CD8-positive, alpha-beta memory T cell (primary cell): ENCODE measurements around the gene C4orf50. TPM values are rescaled to one million over a fixed set of nuclear protein-coding genes. Genes with fewer than 3 reads are reported as not detected.

Source experiments
- CTCF ChIA-PET: fragments of 350-600 bp; sonication (Branson Sonifier 250); formaldehyde crosslinking; loops from one replicate; lab custom pipeline; 2021; ENCODE audit warnings: antibody characterized with exemption; lab: Charles Lee
- POLR2A ChIA-PET: fragments of 350-600 bp; sonication (Branson Sonifier 250); formaldehyde crosslinking; loops from one replicate; lab custom pipeline; 2021; ENCODE audit warnings: antibody characterized with exemption; lab: Charles Lee
- DNase-seq, 5 donors: peaks; one replicate each; pipeline versions ENCODE4 v3.0.0 to v3.0.0-alpha.2; 2020 to 2022; ENCODE audit warnings: mixed read lengths in 1 of 5
- H3K27ac ChIP-seq: one replicate; pipeline ENCODE4 v1.7.0; 2013; ENCODE audit warnings: low read depth, mild to moderate bottlenecking, low read length, moderate library complexity
- H3K27me3 ChIP-seq: 2 replicates; pipeline ENCODE4 v1.7.0; 2013; ENCODE audit warnings: low read length, mild to moderate bottlenecking; ENCODE audit not compliant: insufficient read depth, poor library complexity, severe bottlenecking
- H3K36me3 ChIP-seq: 2 replicates; pipeline ENCODE4 v1.7.0; 2013; ENCODE audit warnings: mild to moderate bottlenecking, low read length, moderate library complexity; ENCODE audit not compliant: insufficient read depth
- H3K4me1 ChIP-seq: 2 replicates; pipeline ENCODE4 v1.7.0; 2013; ENCODE audit warnings: mild to moderate bottlenecking, low read length, moderate library complexity; ENCODE audit not compliant: insufficient read depth
- H3K4me3 ChIP-seq: 2 replicates; pipeline ENCODE4 v1.7.0; 2013; ENCODE audit warnings: mild to moderate bottlenecking, low read length
- H3K9me3 ChIP-seq: 2 replicates; pipeline ENCODE4 v1.7.0; 2013; ENCODE audit warnings: mild to moderate bottlenecking, low read length
- H3K27ac Mint-ChIP-seq, 8 donors: one replicate each; pipeline ENCODE4 v1.8.0; 2020 to 2021; ENCODE audit warnings: mixed read lengths in 8 of 8, mild to moderate bottlenecking in 6 of 8, inconsistent platforms in 3 of 8, moderate library complexity in 3 of 8
- H3K27me3 Mint-ChIP-seq, 2 donors: one replicate each; pipeline ENCODE4 v1.8.0; 2020 to 2021; ENCODE audit warnings: mixed read lengths in 2 of 2, mild to moderate bottlenecking in 1 of 2, moderate library complexity in 1 of 2
- H3K36me3 Mint-ChIP-seq, 3 donors: one replicate each; pipeline ENCODE4 v1.8.0; 2020 to 2021; ENCODE audit warnings: mixed read lengths in 3 of 3, inconsistent platforms in 1 of 3, mild to moderate bottlenecking in 1 of 3
- H3K4me1 Mint-ChIP-seq, 3 donors: one replicate each; pipeline ENCODE4 v1.8.0; 2020 to 2021; ENCODE audit warnings: mixed read lengths in 3 of 3, inconsistent platforms in 1 of 3, mild to moderate bottlenecking in 1 of 3
- H3K4me3 Mint-ChIP-seq, 7 donors: one replicate each; pipeline ENCODE4 v1.8.0; 2020 to 2021; ENCODE audit warnings: mixed read lengths in 7 of 7, mild to moderate bottlenecking in 6 of 7, moderate library complexity in 4 of 7, inconsistent platforms in 2 of 7
- H3K9me3 Mint-ChIP-seq, 5 donors: one replicate each; pipeline ENCODE4 v1.8.0; 2020 to 2022; ENCODE audit warnings: mixed read lengths in 5 of 5, mild to moderate bottlenecking in 3 of 5, moderate library complexity in 2 of 5, inconsistent platforms in 1 of 5
- polyA plus RNA-seq: library from polyadenylated mRNA; unstranded; fragments of 300-500 nt; fragmentation: Illumina TruSeq; gene quantifications from one replicate; pipeline ENCODE4 v1.2.3, GENCODE V29; 2021
- total RNA-seq, 2 experiments: library from RNA; stranded (reverse); gene quantifications; one replicate each; pipeline ENCODE4 v1.2.3, GENCODE V29; 2021

C4orf50 gene
- total and polyA plus RNA-seq, 3 experiments from 2014 or later, result 0.08 to 0.37 (median 0.24) TPM

GRCh38 chr4:5893004-5893580, 125.1 kb downstream of the C4orf50 start, which contains the start of gene CRMP1:
Gene CRMP1 (minus strand): TSS chr4:5893086. CDS start chr4:5892969, 117 bp downstream.
- peaks cover 0 to 8% (median 4%) of the 10 kb centered on the region in 5 donors for H3K9me3 Mint-ChIP-seq
- POLR2A ChIA-PET, result no interaction called here
- H3K4me3 Mint-ChIP-seq, result peak within 1 kb of the TSS in 1 of 7 donors; percentile 63
- peaks cover 16% of the 10 kb centered on the region for H3K27me3 ChIP-seq
- H3K36me3 Mint-ChIP-seq, result no peaks in the 10 kb centered on the region
- H3K27ac ChIP-seq, result no peak within 1 kb of the TSS
- CTCF ChIA-PET, result no interaction called here
- H3K27ac Mint-ChIP-seq, result no peak within 1 kb of the TSS
- DNase-seq, result no peak
- H3K9me3 ChIP-seq, result no peaks in the 10 kb centered on the region
- H3K4me1 ChIP-seq, result no peaks in the 10 kb centered on the region
- no peaks in the 10 kb centered on the region for H3K36me3 ChIP-seq
- peaks cover 46 to 61% of the 10 kb centered on the region in 2 donors for H3K27me3 Mint-ChIP-seq
- H3K4me3 ChIP-seq, result no peak within 1 kb of the TSS
- peaks cover 0 to 11% (median 4%) of the 10 kb centered on the region in 3 donors for H3K4me1 Mint-ChIP-seq

GRCh38 chr4:5892323-5893003, 125.8 kb downstream of the C4orf50 start:
- H3K4me3 Mint-ChIP-seq, result no peak overlapping the region
- H3K27me3 ChIP-seq, result peaks cover 16% of the 10 kb centered on the region
- no peak for DNase-seq
- no peaks in the 10 kb centered on the region for H3K9me3 ChIP-seq
- H3K36me3 Mint-ChIP-seq, result no peaks in the 10 kb centered on the region
- peaks cover 0 to 11% (median 4%) of the 10 kb centered on the region in 3 donors for H3K4me1 Mint-ChIP-seq
- H3K27ac ChIP-seq, result no peak overlapping the region
- H3K4me3 ChIP-seq, result no peak overlapping the region
- H3K36me3 ChIP-seq, result no peaks in the 10 kb centered on the region
- peaks cover 47 to 61% of the 10 kb centered on the region in 2 donors for H3K27me3 Mint-ChIP-seq
- peaks cover 0 to 8% (median 4%) of the 10 kb centered on the region in 5 donors for H3K9me3 Mint-ChIP-seq
- ChIA-PET CTCF (no interaction called here), POLR2A (no interaction called here)
- no peak overlapping the region for H3K27ac Mint-ChIP-seq
- no peaks in the 10 kb centered on the region for H3K4me1 ChIP-seq

DNA sequence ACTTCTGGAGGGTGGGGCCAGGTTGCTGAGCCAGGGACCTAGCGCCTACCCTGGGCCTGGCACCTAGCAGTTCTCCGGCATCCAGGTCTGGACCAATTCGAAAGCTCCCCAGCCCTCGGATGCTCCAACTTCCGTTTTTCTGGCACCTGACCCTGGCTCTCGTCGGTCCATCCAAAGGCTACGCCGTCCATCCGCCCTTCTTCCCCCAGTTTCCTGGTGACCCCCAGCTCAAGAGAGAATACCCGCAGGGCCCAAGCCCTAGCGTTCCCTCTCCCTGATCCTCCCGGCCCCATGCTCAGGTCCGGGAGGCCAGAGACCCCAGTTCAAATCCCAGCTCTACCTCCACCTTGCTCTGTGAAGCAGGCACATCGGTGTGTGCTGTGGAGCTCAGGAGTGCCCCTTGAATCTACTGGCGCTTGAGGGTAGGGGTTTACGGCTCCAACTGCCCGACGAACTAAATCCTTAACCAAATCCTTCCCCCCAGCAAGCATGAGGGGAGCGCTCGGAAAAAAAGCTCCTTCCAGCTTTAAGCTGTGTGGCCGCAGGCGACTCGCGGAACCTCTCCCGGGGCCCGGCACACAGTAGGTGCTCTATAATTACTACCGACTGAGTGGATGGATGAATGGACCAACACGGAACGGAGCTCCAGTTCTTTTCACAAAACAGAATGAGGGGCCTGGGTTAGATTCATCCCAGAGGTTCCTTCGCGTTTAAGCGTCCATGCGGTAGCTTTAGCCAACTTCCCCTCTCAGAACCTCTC, 126.5 kb downstream of the C4orf50 start:
- H3K27me3 ChIP-seq, result peaks cover 16% of the 10 kb centered on the region
- H3K9me3 ChIP-seq, result no peaks in the 10 kb centered on the region
- Mint-ChIP-seq H3K9me3 (peaks cover 0 to 6% (median under 1%) of the 10 kb centered on the region in 5 donors), H3K4me1 (peaks cover 0 to 14% (median 4%) of the 10 kb centered on the region in 3 donors), H3K27ac (no peak overlapping the region), H3K36me3 (no peaks in the 10 kb centered on the region), H3K27me3 (peaks cover 54 to 64% of the 10 kb centered on the region in 2 donors), H3K4me3 (peak overlapping the region in 1 of 7 donors; percentile 63)
- no peak overlapping the region for H3K27ac ChIP-seq
- CTCF ChIA-PET, result no interaction called here
- DNase-seq, result no peak
- no peaks in the 10 kb centered on the region for H3K4me1 ChIP-seq
- no peaks in the 10 kb centered on the region for H3K36me3 ChIP-seq
- no peak overlapping the region for H3K4me3 ChIP-seq
- POLR2A ChIA-PET, result no interaction called here

DNA sequence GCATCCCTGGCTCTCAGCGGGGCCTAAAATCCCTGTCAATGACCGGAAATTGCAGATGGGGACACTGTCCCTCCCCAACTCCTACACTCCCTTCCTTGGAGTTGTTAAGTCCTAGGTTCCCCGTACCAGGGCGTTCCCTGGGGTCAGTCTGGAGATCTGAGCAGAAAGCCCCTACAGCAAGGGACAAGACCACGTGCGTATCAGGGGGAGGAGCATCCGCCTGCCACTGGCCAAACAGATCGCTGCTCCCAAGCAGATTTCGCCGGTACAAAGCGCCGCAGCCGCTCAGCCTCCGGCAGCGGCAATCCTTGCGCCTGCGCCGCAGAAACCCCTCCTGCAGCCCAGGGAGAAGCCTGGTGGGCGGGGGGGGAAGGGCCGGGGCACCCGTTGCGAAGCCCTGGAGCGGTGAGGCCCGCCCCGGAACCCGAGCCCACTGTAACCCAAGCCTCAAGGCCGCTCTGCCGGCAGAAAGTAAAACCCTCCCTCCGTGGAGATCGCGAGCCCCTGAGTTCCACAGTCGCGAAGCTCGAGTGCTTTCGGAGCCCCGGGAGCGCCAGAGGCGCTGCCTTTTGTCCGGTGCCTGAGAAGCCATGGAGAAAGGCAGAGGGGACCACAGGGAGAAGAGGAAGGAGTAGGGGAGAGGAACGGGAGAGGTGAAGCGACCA, 128.0 kb downstream of the C4orf50 start:
- peaks cover 16% of the 10 kb centered on the region for H3K27me3 ChIP-seq
- no peaks in the 10 kb centered on the region for H3K4me1 ChIP-seq
- Mint-ChIP-seq H3K36me3 (no peaks in the 10 kb centered on the region), H3K9me3 (peaks cover 0 to 4% (median 2%) of the 10 kb centered on the region in 5 donors), H3K4me3 (no peak overlapping the region), H3K4me1 (peaks cover 0 to 14% (median 4%) of the 10 kb centered on the region in 3 donors), H3K27ac (no peak overlapping the region), H3K27me3 (peaks cover 57 to 68% of the 10 kb centered on the region in 2 donors)
- ChIA-PET CTCF (no interaction called here), POLR2A (no interaction called here)
- no peaks in the 10 kb centered on the region for H3K9me3 ChIP-seq
- no peak overlapping the region for H3K27ac ChIP-seq
- H3K36me3 ChIP-seq, result no peaks in the 10 kb centered on the region
- H3K4me3 ChIP-seq, result no peak overlapping the region
- DNase-seq, result no peak

- H3K27ac ChIP-seq, result no peak overlapping the region
- Mint-ChIP-seq H3K27ac (peak overlapping the region in 1 of 8 donors; percentile 60), H3K4me3 (no peak overlapping the region), H3K36me3 (no peaks in the 10 kb centered on the region), H3K27me3 (peaks cover 55 to 71% of the 10 kb centered on the region in 2 donors), H3K9me3 (peaks cover 0 to 5% (median 2%) of the 10 kb centered on the region in 5 donors), H3K4me1 (peaks cover 0 to 14% (median 4%) of the 10 kb centered on the region in 3 donors)
- POLR2A ChIA-PET, result no interaction called here
- DNase-seq, result no peak
- H3K4me3 ChIP-seq, result no peak overlapping the region
- H3K9me3 ChIP-seq, result no peaks in the 10 kb centered on the region
- CTCF ChIA-PET, result no interaction called here
- peaks cover 16% of the 10 kb centered on the region for H3K27me3 ChIP-seq
- no peaks in the 10 kb centered on the region for H3K36me3 ChIP-seq
- no peaks in the 10 kb centered on the region for H3K4me1 ChIP-seq
Observed at GRCh38 chr4:5889002-5889696, 129.1 kb downstream of the C4orf50 start.

GRCh38 chr4:5888222-5889001, 129.8 kb downstream of the C4orf50 start:
- POLR2A ChIA-PET, result no interaction called here
- H3K9me3 Mint-ChIP-seq, result peaks cover 0 to 5% (median 2%) of the 10 kb centered on the region in 5 donors
- H3K27me3 Mint-ChIP-seq, result peaks cover 49 to 65% of the 10 kb centered on the region in 2 donors
- H3K36me3 Mint-ChIP-seq, result no peaks in the 10 kb centered on the region
- H3K27ac Mint-ChIP-seq, result no peak overlapping the region
- H3K9me3 ChIP-seq, result no peaks in the 10 kb centered on the region
- no peaks in the 10 kb centered on the region for H3K36me3 ChIP-seq
- CTCF ChIA-PET, result no interaction called here
- peaks cover 16% of the 10 kb centered on the region for H3K27me3 ChIP-seq
- no peak for DNase-seq
- no peak overlapping the region for H3K4me3 Mint-ChIP-seq
- no peak overlapping the region for H3K27ac ChIP-seq
- H3K4me1 ChIP-seq, result no peaks in the 10 kb centered on the region
- peaks cover 0 to 13% (median 4%) of the 10 kb centered on the region in 3 donors for H3K4me1 Mint-ChIP-seq
- H3K4me3 ChIP-seq, result no peak overlapping the region
